ENCODE results near the gene GFRA1.

DNA sequence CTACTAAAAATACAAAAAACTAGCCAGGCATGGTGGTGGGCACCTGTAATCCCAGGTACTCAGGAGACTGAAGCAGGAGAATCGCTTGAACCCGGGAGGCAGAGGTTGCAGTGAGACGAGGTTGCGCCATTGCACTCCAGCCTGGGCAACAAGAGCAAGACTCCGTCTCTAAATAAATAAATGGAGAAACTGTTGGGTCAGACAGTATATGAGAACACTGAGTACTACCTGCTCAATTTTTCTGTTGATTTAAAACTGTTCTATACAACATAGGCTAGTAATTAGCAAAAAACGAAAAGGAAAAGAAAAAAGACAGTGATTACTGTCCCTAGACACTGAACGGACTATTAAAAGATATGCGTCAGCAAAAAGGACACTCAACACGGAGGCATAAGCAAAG lies 26.7 kb downstream of the GFRA1 start:
- TF ChIP-seq, protein P1, sequence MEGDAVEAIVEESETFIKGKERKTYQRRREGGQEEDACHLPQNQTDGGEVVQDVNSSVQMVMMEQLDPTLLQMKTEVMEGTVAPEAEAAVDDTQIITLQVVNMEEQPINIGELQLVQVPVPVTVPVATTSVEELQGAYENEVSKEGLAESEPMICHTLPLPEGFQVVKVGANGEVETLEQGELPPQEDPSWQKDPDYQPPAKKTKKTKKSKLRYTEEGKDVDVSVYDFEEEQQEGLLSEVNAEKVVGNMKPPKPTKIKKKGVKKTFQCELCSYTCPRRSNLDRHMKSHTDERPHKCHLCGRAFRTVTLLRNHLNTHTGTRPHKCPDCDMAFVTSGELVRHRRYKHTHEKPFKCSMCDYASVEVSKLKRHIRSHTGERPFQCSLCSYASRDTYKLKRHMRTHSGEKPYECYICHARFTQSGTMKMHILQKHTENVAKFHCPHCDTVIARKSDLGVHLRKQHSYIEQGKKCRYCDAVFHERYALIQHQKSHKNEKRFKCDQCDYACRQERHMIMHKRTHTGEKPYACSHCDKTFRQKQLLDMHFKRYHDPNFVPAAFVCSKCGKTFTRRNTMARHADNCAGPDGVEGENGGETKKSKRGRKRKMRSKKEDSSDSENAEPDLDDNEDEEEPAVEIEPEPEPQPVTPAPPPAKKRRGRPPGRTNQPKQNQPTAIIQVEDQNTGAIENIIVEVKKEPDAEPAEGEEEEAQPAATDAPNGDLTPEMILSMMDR (IDR thresholded peaks at IDR 0.05; ENCODE audit: low read depth, low read length): no peak
- TF ChIP-seq POLR2A (IDR thresholded peaks at IDR 0.05; ENCODE audit: extremely low read depth, insufficient read length) (no peak), MYC (IDR thresholded peaks at IDR 0.05; ENCODE audit: low read depth, low read length) (no peak)
- TF ChIP-seq, protein P2, sequence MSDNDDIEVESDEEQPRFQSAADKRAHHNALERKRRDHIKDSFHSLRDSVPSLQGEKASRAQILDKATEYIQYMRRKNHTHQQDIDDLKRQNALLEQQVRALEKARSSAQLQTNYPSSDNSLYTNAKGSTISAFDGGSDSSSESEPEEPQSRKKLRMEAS (IDR thresholded peaks at IDR 0.05; ENCODE audit: low read depth, low read length): no peak

All from NB4 (cell line).